Central memory CD4-positive, alpha-beta T cell (primary cell): ENCODE measurements around the gene CACNB3.
"Not testable (repeated sequence)": the region's sequence is repeated elsewhere in the genome, so short reads cannot be mapped to it uniquely, and the experiment has no call there.

ENCODE experiments used
- DNase-seq: peaks from one replicate; pipeline ENCODE4 v3.0.0; 2022

The CACNB3 gene

GRCh38 chr12:48819986-48820725, 1.9 kb downstream of the CACNB3 start:
- no peak for DNase-seq

DNA sequence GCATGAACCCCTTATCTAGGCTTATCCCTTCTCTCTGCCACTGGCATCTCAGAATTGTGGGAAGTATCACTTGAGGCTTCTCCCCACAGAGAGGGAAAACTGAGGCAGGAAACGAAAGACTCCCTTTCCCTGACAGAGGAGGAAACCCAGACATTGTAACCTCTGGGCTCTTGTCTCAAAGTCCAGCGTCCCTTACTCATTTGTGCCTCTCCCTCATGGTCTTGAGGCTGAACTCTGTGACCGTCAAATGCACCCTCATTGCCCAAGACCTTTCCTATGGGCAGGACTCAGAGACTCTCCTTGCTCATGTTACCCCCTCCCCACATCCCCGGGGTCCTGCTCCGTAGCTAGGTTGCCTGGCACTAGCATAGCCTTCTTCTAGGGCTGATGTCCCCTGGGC, 3.8 kb downstream of the CACNB3 start:
- DNase-seq = no peak

DNA sequence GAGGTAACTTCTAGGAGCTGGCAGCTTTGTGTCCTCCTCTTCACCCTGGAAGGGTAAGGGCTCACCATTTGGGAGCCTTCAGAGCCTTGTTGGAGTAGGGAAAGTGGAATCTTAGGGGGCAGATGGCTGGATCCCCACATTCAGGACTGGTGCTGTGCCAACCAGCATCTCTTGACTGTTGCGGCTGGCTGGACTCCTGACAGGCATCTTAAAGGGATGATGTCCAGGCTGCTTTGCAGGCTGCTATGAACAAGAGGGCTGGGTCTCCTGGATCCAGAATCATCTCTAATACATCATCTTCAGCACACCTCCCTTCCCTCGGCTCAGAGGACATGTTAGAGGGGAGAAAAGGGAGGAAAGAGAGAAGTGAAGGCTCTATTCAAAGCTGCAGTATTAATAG, 4.4 kb downstream of the CACNB3 start:
- no peak for DNase-seq

DNA sequence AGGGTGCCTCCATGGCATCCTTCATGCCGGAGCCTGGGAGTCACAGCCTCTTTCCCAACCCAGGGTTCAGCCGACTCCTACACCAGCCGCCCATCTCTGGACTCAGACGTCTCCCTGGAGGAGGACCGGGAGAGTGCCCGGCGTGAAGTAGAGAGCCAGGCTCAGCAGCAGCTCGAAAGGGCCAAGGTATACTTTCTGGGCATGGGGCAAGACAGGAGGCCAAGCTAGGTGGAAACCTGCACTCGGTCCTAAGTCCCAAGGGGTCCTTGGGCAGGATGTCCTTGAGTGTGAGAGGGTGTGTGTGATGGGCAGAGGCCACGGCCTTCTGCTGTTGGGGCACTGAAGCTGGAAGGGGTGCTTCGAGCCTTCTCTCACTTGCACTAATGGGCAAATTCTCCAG, 5.0 kb downstream of the CACNB3 start:
- DNase-seq = no peak

GRCh38 chr12:48824112-48824511, 5.8 kb downstream of the CACNB3 start:
- DNase-seq = no peak

DNA sequence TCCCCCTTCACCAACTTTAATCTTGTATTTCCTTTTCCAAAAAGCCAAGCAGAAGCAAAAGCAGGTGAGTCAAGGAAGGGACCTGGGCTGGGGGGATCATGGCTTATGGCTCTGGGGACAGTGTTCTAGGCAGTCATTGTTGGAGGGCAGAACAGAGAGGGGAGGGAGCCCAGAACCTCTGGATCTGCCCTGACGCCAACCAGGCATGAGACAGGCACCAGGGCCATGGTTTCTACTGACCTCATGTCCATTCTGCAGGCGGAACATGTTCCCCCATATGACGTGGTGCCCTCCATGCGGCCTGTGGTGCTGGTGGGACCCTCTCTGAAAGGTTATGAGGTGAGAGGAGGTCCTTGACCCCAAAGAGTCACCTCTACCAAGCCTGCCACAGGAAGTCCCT, 6.6 kb downstream of the CACNB3 start:
- DNase-seq = no peak

GRCh38 chr12:48826209-48826855, 8.0 kb downstream of the CACNB3 start:
- no peak for DNase-seq

GRCh38 chr12:48827026-48827425, 8.7 kb downstream of the CACNB3 start:
- no peak for DNase-seq

DNA sequence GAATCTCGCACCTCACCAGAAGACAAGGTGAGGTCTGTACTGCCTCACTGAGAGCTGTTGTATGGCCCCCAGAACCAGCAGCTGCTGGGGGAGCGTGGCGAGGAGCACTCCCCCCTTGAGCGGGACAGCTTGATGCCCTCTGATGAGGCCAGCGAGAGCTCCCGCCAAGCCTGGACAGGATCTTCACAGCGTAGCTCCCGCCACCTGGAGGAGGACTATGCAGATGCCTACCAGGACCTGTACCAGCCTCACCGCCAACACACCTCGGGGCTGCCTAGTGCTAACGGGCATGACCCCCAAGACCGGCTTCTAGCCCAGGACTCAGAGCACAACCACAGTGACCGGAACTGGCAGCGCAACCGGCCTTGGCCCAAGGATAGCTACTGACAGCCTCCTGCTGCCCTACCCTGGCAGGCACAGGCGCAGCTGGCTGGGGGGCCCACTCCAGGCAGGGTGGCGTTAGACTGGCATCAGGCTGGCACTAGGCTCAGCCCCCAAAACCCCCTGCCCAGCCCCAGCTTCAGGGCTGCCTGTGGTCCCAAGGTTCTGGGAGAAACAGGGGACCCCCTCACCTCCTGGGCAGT, 9.3 kb downstream of the CACNB3 start:
- no peak for DNase-seq

DNA sequence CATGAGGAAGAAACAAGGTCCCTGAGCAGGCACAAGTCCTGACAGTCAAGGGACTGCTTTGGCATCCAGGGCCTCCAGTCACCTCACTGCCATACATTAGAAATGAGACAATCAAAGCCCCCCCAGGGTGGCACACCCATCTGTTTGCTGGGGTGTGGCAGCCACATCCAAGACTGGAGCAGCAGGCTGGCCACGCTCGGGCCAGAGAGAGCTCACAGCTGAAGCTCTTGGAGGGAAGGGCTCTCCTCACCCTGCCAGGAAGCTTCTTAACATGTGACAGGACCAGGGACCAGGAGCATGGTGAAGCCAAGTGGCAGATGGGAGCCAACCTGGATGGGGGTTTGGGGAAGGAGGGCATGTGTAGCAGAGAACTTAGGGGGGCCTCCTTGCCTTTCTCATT, 10.0 kb downstream of the CACNB3 start:
- DNase-seq = no peak

GRCh38 chr12:48828841-48829575, 10.7 kb downstream of the CACNB3 start:
- DNase-seq = no peak

- no peak for DNase-seq
Measured at GRCh38 chr12:48831257-48831656, 13.0 kb downstream of the CACNB3 start.

DNA sequence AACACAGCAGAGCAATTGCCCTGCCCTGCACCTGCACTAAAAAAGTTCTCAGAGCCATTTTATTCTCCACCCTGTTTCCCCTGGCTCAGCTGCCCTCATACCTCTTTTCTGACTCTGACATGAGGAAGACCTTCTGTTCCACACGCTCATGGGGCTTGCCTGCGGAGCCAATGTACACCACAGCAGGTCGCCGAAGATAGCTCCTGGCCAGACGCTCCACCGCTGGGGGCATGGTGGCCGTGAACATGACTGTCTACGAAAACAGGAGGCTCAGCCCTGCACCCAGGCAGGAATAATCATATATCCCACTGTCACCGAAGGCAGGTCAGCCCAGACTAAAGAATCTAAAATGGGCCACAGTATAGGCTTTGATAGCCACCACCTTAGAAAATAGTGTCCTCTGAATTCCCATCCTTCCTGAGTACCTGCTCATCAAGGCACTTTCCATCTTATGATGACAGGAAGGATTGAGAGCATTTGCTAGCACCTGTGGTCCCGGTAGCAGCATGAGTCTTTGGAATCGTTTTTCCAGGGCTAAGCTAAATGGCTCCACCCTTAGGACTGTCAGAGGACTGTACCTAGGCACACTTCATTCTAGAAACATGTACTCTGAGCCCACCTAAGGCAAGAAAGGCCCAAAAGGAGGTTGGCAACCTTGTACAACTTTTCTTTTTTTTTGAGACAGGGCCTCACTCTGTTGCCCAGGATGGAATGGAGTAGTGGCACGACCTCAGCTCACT, 14.2 kb downstream of the CACNB3 start:
- DNase-seq = no peak

DNA sequence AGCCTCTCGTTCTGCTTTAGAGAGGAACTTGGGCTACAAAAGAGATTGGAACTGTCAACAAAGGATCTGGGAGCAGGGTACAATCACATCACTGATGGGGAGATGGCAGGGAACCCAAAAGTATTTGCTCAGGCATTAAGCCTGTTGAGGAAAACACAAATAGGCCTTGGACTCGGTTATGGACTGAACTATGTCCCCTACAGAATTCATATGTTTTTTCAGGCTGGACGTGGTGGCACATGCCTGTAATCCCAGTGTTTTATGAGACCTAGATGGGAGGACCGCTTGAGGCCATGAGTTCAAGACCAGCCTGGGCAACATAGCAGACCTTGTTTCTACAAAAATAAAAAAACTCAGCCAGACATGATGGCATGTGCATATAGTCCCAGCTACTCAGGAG, 19.8 kb downstream of the CACNB3 start:
- DNase-seq = no peak

DNA sequence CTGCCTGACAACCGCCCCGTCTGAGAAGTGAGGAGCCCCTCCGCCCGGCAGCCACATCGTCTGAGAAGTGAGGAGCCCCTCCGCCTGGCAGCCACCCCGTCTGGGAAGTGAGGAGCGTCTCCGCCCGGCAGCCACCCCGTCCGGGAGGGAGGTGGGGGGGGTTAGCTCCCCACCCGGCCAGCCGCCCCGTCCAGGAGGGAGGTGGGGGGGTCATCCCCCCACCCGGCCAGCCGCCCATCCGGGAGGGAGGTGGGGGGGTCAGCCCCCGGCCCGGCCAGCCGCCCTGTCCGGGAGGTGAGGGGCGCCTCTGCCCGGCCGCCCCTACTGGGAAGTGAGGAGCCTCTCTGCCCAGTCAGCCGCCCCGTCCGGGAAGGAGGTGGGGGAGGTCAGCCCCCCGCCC, 23.7 kb downstream of the CACNB3 start:
- not testable (repeated sequence) for DNase-seq

DNA sequence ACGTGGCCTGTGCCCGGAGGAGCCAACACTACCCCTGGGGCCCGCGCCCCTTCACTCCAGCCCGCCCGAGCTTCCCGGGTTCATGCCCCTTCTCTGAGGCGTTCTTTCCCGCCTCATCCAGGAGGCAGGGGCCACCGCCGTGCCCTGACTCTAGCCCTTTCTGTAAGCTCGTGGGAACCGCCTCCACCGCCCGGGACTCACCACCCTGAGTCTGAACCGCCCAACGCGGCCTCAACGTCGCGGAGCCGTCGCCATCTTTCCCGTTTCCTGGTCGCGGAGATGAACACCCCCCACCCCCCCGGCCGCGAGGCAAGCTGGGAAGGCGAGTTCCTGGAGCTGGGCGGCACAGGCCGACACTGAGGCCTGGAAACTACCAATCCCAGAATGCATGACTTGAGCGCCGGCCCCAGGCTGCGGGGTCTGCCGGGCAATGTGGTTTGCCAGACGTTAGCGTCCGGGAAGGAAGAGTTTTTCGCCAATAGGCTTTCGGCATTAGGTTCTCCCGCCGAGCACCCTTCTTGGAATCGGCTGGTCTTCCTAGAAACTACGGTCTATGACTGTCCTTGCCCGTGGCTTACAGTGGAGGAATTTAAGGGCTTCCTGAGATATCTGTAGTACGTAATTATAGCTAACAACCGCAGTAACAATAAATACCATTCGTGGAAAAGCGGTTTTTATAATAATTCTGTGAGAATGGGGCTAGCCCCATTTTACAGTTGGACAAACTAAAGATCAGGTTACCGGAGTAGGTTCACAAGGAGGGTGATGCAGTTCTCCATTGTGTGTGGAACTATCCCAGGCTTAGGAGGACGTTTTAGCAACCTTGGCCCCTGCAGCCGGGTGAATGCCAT, 33.8 kb downstream of the CACNB3 start, which contains the start of gene DDX23:
TSS of gene DDX23 (minus strand) at position 281 of the 851 bp plus-strand sequence. CDS start 6,381 bp downstream, outside the sequence.
- DNase-seq = peak; percentile 90

- peak; percentile 83 for DNase-seq
Measured at GRCh38 chr12:48852734-48853688, 34.7 kb downstream of the CACNB3 start.

- DNase-seq = no peak
Measured at GRCh38 chr12:48854488-48854887, 36.2 kb downstream of the CACNB3 start.

- not testable (repeated sequence) for DNase-seq
Measured at GRCh38 chr12:48854932-48855331, 36.6 kb downstream of the CACNB3 start.

- no peak for DNase-seq
Measured at GRCh38 chr12:48856379-48856778, 38.1 kb downstream of the CACNB3 start.
